Pancreas (tissue), 10 donors: ENCODE results near the gene UBAC2. TPM values are rescaled to one million over a fixed set of nuclear protein-coding genes. Genes with fewer than 3 reads are reported as not detected.

ENCODE experiments used
- ATAC-seq, 4 donors: fragments of 200-7000 bp; cut with Tn5 transposase; one replicate each; pipeline versions ENCODE4 v1.8.0 to v1.9.1; 2020; ENCODE audit warnings: mild to moderate bottlenecking in 4 of 4, moderate library complexity in 4 of 4
- DNase-seq, 6 donors: peaks; one replicate each; pipeline ENCODE4 v3.0.0-alpha.2; 2020
- FAIRE-seq: peaks from 2 replicates; lab custom pipeline; 2012; peaks lifted over from hg19 to GRCh38; lab: Jason Lieb, UNC
- H3K27ac ChIP-seq, 4 donors: fragments of 200-600 bp; sonication (generic); 1 replicate in 3 of 4; 2 replicates in 1 of 4; pipeline versions ENCODE4 v1.5.0 to v1.8.0; 2020
- H3K27me3 ChIP-seq, 4 donors: fragments of 200-600 bp; one replicate each; pipeline ENCODE4 v1.8.0; 2021
- H3K36me3 ChIP-seq, 3 donors: fragments of 200-600 bp; sonication (generic) in 1 of 3; one replicate each; pipeline versions ENCODE4 v1.5.0 to v1.8.0; 2020 to 2021
- H3K4me1 ChIP-seq, 3 donors: fragments of 200-600 bp; one replicate each; pipeline ENCODE4 v1.8.0; 2021
- H3K4me3 ChIP-seq, 4 donors: fragments of 200-600 bp; sonication (generic) in 2 of 4; one replicate each; pipeline versions ENCODE4 v1.5.0 to v1.8.0; 2020 to 2021
- H3K9me3 ChIP-seq, 4 donors: fragments of 200-600 bp; one replicate each; pipeline ENCODE4 v1.8.0; 2021
- WGBS, 2 donors: extraction: QIAGEN DNeasy Blood & Tissue Kit; methylation state at CpG; one replicate each; pipeline ENCODE4 v1.1.7; 2013; 5-methylcytosine and 5-hydroxymethylcytosine counted together
- intact Hi-C, 3 donors: fragments of 100-400 bp; cut with DNase I; formaldehyde crosslinking; loops; one replicate each; pipeline versions ENCODE4 v1.11.1 to v1.14.2; 2022
- polyA plus RNA-seq, 2 donors: library from polyadenylated mRNA; stranded (reverse); fragments of 200-250 nt; gene quantifications; one replicate each; pipeline ENCODE4 v1.2.3, GENCODE V29; 2013
- total RNA-seq, 6 donors: library from RNA; stranded (reverse); fragmentation: NEBNext Ultra II Directional in 4 of 6; extraction: Animal tissue kit (Norgen Biotek cat#: 25700) in 4 of 6; gene quantifications; one replicate each; pipeline versions ENCODE4 v1.2.1 to v1.2.4, GENCODE V29; 2021 to 2023
- TF ChIP-seq, protein P1 (sequence below), 4 donors: fragments of 200-600 bp; sonication (generic) in 3 of 4; IDR thresholded peaks; one replicate each; pipeline versions ENCODE4 v1.5.0 to v1.8.0; 2021; ENCODE audit warnings: antibody characterized with exemption in 4 of 4
- donor health status: healthy with polysubstance abuse.
- donor health status: DM: no; HTN: no; CAD: no; lungs with moderate emphysema.
- donor health status: DM: no; HTN: no; CAD: no.
- donor health status: control.
- donor health status: control.
- donor health status: Bipolar disorder and iron deficiency.
- donor health status: DM: yes; HTN: yes; CAD: no.
- donor health status: DM: no; HTN: no; CAD: no.
- donor health status: DM: no; HTN: no; CAD: no.
- donor health status: DM: yes; HTN: yes; CAD: no.

UBAC2 gene
- total and polyA plus RNA-seq, 8 donors = 17.5 to 29.5 (median 26.9) TPM

DNA sequence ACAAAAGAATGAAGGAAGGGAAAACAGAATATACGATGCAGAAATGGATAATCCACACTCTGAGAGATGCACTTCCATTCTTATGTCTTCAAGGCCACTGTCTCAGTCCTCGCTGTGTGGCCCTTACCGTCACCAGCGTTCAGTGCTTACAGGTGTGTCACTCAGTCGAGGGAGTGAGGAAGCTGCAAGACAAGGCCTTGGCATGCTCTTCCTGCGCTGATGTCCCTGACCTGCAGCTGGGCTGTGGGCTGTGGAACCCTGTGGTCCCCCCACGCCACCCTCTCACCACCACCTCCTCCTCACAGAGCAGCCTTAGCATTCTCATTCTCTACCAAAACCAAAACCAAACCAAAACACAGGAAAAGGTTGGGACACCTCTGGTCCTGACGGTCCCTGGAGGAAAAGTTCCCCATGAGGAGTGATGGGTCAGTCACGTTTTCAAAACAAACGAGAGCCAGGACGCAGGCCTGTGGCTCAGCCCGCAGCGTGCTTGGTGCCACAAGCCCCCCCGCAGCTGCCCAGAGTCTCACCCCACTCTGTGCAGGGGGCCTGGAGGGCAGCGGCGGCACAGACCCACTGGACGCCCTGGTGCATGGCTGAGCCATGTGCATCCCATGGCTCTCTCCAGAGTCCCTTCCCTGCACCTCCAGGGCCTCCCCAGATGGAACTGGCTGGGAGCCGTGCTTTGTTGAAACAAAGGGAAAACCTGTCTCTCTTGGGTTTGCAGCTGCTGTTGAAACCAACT lies 154.8 kb downstream of the UBAC2 start:
- WGBS, 2 donors = 92 to 93% methylated on average over 18 of the region's 18 CpGs
- DNase-seq (no peak), ATAC-seq (no peak), FAIRE-seq (no peak)
- peak overlapping the region in 2 of 4 donors; percentile 26 to 55 for H3K27ac ChIP-seq
- intact Hi-C loops = no loop called here
- H3K36me3 ChIP-seq = peaks cover 0 to 5% (median 0%) of the 10 kb centered on the region in 3 donors
- TF ChIP-seq, protein P1, sequence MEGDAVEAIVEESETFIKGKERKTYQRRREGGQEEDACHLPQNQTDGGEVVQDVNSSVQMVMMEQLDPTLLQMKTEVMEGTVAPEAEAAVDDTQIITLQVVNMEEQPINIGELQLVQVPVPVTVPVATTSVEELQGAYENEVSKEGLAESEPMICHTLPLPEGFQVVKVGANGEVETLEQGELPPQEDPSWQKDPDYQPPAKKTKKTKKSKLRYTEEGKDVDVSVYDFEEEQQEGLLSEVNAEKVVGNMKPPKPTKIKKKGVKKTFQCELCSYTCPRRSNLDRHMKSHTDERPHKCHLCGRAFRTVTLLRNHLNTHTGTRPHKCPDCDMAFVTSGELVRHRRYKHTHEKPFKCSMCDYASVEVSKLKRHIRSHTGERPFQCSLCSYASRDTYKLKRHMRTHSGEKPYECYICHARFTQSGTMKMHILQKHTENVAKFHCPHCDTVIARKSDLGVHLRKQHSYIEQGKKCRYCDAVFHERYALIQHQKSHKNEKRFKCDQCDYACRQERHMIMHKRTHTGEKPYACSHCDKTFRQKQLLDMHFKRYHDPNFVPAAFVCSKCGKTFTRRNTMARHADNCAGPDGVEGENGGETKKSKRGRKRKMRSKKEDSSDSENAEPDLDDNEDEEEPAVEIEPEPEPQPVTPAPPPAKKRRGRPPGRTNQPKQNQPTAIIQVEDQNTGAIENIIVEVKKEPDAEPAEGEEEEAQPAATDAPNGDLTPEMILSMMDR (IDR thresholded peaks at IDR 0.05) = no peak
- H3K9me3 ChIP-seq = no peaks in the 10 kb centered on the region
- no peak overlapping the region for H3K4me3 ChIP-seq
- no peaks in the 10 kb centered on the region for H3K27me3 ChIP-seq
- no peaks in the 10 kb centered on the region for H3K4me1 ChIP-seq

DNA sequence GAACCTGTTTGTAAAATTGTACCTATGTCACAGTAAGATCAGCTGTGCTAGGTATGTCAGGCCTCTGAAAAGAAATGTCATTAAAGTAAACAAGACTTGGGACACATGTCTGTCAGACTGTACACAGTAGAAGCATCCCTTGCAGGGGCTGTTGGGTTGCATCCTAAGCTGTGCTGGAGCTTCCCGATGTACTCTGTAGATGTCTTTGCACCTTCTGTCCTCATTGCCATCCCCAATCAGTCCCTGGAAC lies 155.3 kb downstream of the UBAC2 start:
- WGBS, 2 donors = 50 to 60% methylated on average over 1 of the region's 1 CpG
- TF ChIP-seq, protein P1 (IDR thresholded peaks at IDR 0.05) = no peak
- no peaks in the 10 kb centered on the region for H3K27me3 ChIP-seq
- no peak overlapping the region for H3K4me3 ChIP-seq
- peak overlapping the region in 2 of 4 donors; percentile 26 to 55 for H3K27ac ChIP-seq
- H3K9me3 ChIP-seq = no peaks in the 10 kb centered on the region
- no peaks in the 10 kb centered on the region for H3K4me1 ChIP-seq
- intact Hi-C loops = no loop called here
- FAIRE-seq (no peak), DNase-seq (no peak), ATAC-seq (no peak)
- H3K36me3 ChIP-seq = peaks cover 0 to 5% (median 0%) of the 10 kb centered on the region in 3 donors

DNA sequence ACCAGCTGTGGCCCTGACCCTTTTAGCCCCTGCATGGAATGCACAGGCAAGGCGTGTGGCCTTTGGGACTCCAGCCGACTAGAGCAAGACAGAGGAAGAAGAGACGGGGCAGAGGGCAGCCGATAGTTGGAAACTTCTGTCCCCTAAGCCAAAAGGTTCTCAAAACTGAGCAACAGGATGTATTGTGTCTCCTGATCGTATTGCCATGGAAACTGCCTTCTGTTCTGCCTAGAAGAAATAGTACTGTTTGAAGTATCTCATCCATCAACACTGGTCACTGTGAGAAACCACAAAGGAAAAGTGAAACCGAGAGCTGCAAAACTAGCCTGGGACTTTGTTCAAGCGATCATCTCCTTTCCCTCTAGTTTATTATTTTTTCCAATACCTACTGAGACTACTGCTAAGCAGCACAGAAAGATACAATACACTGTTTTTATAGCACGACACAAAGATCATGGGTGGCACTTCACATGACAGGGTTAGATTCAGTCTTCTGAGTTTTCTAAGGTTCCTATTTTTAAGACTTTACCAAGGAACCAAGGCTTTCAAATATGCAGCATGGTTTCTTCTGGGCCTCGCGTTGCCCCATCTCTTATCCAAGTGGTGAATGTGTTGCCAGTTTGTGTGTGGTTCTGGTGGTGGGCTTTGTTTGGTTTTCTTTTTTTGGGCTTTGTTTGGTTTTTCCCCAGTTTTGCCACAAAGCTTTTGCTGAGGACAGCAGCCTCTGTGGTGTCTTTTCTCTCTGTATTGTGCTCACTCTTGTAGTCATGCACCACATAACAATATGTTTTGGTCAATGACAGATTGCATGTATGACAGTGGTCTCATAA lies 155.8 kb downstream of the UBAC2 start:
- ATAC-seq = peak in 3 of 4 donors; percentile 65 to 77 (median 72)
- Histone ChIP-seq H3K27me3 (no peaks in the 10 kb centered on the region), H3K9me3 (no peaks in the 10 kb centered on the region), H3K27ac (peak overlapping the region in 2 of 4 donors; percentile 26 to 55), H3K4me1 (no peaks in the 10 kb centered on the region), H3K36me3 (peaks cover 0 to 5% (median 0%) of the 10 kb centered on the region in 3 donors), H3K4me3 (no peak overlapping the region)
- no peak for DNase-seq
- 82 to 83% methylated on average over 10 of the region's 10 CpGs for WGBS, 2 donors
- intact Hi-C loops = no loop called here
- TF ChIP-seq, protein P1 (IDR thresholded peaks at IDR 0.05) = no peak
- no peak for FAIRE-seq

DNA sequence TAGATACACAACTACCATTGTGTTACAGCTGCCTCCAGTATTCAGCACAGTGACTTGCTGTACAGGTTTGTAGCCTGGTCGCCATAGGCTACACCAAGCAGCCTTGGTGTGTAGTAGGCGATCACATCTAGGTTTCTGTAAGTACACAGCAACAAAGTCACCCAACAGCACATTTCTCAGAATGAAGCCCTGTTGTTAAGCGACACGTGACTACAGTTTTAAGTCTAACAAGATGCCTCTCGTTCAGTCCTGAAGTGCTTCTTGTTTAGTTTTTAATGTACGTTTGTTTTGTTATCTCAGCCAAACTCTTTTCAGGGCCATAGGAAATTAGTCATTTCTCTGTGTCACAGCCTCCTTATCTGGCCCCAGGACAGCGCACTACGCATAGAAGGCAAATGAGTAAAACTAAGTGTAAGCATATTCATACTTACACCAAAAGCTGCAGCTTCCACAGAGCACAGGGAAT lies 156.5 kb downstream of the UBAC2 start:
- Histone ChIP-seq H3K4me1 (no peaks in the 10 kb centered on the region), H3K36me3 (peaks cover 0 to 5% (median 0%) of the 10 kb centered on the region in 3 donors), H3K27me3 (no peaks in the 10 kb centered on the region), H3K9me3 (no peaks in the 10 kb centered on the region), H3K27ac (peak overlapping the region in 1 of 4 donors; percentile 55), H3K4me3 (no peak overlapping the region)
- ATAC-seq (peak in 2 of 4 donors; percentile 24 to 32), FAIRE-seq (no peak), DNase-seq (no peak)
- TF ChIP-seq, protein P1 (IDR thresholded peaks at IDR 0.05) = no peak
- intact Hi-C loops = no loop called here
- 66 to 68% methylated on average over 8 of the region's 8 CpGs for WGBS, 2 donors
